GM12864 (cell line): Measurements from ENCODE around the gene SIM2.

Experiments used
- DNase-seq: peaks from one replicate; pipeline ENCODE4 v3.0.0-alpha.2; 2011; ENCODE audit warnings: low read depth
- H3K4me3 ChIP-seq: 2 replicates; pipeline ENCODE4 v1.5.1; 2011; ENCODE audit warnings: mild to moderate bottlenecking, low read depth, low read length, control low read depth
- CTCF ChIP-seq: IDR thresholded peaks from 2 replicates; pipeline ENCODE4 v1.5.1; 2011; ENCODE audit warnings: low read depth, mild to moderate bottlenecking, moderate library complexity, low read length, control low read depth, inconsistent platforms; ENCODE audit errors: missing control alignments

The SIM2 gene

GRCh38 chr21:36754241-36754898, 55.5 kb downstream of the SIM2 start:
- DNase-seq: no peak
- H3K4me3 ChIP-seq: no peak overlapping the region
- no peak for TF ChIP-seq CTCF

GRCh38 chr21:36756527-36756926, 57.6 kb downstream of the SIM2 start:
- TF ChIP-seq CTCF: no peak
- no peak for DNase-seq
- no peak overlapping the region for H3K4me3 ChIP-seq

- no peak for DNase-seq
- no peak for TF ChIP-seq CTCF
- H3K4me3 ChIP-seq: no peak overlapping the region
Measured at GRCh38 chr21:36757196-36757595, 58.3 kb downstream of the SIM2 start.

GRCh38 chr21:36759348-36760083, 60.6 kb downstream of the SIM2 start:
- no peak for TF ChIP-seq CTCF
- H3K4me3 ChIP-seq: no peak overlapping the region
- no peak for DNase-seq

GRCh38 chr21:36761685-36762084, 62.8 kb downstream of the SIM2 start:
- DNase-seq: no peak
- H3K4me3 ChIP-seq: no peak overlapping the region
- no peak for TF ChIP-seq CTCF

- no peak for TF ChIP-seq CTCF
- no peak overlapping the region for H3K4me3 ChIP-seq
- no peak for DNase-seq
Measured at GRCh38 chr21:36762642-36763041, 63.7 kb downstream of the SIM2 start.

- no peak for TF ChIP-seq CTCF
- H3K4me3 ChIP-seq: no peak overlapping the region
- DNase-seq: no peak
Measured at GRCh38 chr21:36763305-36763704, 64.4 kb downstream of the SIM2 start.
